CD4-positive, alpha-beta T cell (primary cell): ENCODE results near the gene PDLIM3. TPM values are rescaled to one million over a fixed set of nuclear protein-coding genes. Genes with fewer than 3 reads are reported as not detected.
"Not testable (repeated sequence)": the region's sequence is repeated elsewhere in the genome, so short reads cannot be mapped to it uniquely, and the experiment has no call there.

ENCODE experiments used
- ATAC-seq: fragments of 200-7000 bp; cut with Tn5 transposase; one replicate; pipeline ENCODE4 v1.10.0; 2022; ENCODE audit warnings: mild to moderate bottlenecking; ENCODE audit not compliant: poor library complexity
- CTCF ChIA-PET: fragments of 350-600 bp; sonication (Branson Sonifier 250); formaldehyde crosslinking; loops from one replicate; lab custom pipeline; 2021; ENCODE audit warnings: antibody characterized with exemption, inconsistent platforms; lab: Charles Lee
- POLR2A ChIA-PET: fragments of 350-600 bp; sonication (Branson Sonifier 250); formaldehyde crosslinking; loops from one replicate; lab custom pipeline; 2021; ENCODE audit warnings: antibody characterized with exemption, inconsistent platforms; lab: Charles Lee
- DNase-seq, 14 experiments: peaks; one replicate each; pipeline ENCODE4 v3.0.0-alpha.2; 2013 to 2020; ENCODE audit warnings: mixed read lengths in 2 of 14
- H3K27ac ChIP-seq, 2 donors: one replicate each; pipeline versions ENCODE4 v1.5.1 to v1.7.0; 2013; ENCODE audit warnings: low read length in 2 of 2, low read depth in 1 of 2, mild to moderate bottlenecking in 1 of 2
- H3K27me3 ChIP-seq, 2 experiments: 1 replicate in 1 of 2; 2 replicates in 1 of 2; pipeline versions ENCODE4 v1.6.1 to v1.7.0; 2013; ENCODE audit warnings: low read length in 2 of 2, control low read depth in 1 of 2, mild to moderate bottlenecking in 1 of 2, moderate library complexity in 1 of 2; ENCODE audit not compliant: insufficient read depth in 2 of 2, control insufficient read depth in 1 of 2
- H3K36me3 ChIP-seq: one replicate; pipeline ENCODE4 v1.6.1; 2013; ENCODE audit warnings: low read length, control low read depth; ENCODE audit not compliant: insufficient read depth
- H3K4me1 ChIP-seq: one replicate; pipeline ENCODE4 v1.6.1; 2013; ENCODE audit warnings: low read length, control low read depth; ENCODE audit not compliant: insufficient read depth
- H3K4me3 ChIP-seq: one replicate; pipeline ENCODE4 v1.5.1; 2013; ENCODE audit warnings: mild to moderate bottlenecking, low read length, moderate library complexity
- H3K9me3 ChIP-seq, 2 experiments: 1 replicate in 1 of 2; 2 replicates in 1 of 2; pipeline versions ENCODE4 v1.6.1 to v1.7.0; 2013; ENCODE audit warnings: low read length in 2 of 2, mild to moderate bottlenecking in 2 of 2, control low read depth in 1 of 2, moderate library complexity in 1 of 2; ENCODE audit not compliant: control insufficient read depth in 1 of 2, insufficient read depth in 1 of 2
- H3K27ac Mint-ChIP-seq: one replicate; pipeline ENCODE4 v1.8.0; 2020; ENCODE audit warnings: mixed read lengths
- H3K27me3 Mint-ChIP-seq: one replicate; pipeline ENCODE4 v1.8.0; 2021; ENCODE audit warnings: mixed read lengths
- H3K36me3 Mint-ChIP-seq: one replicate; pipeline ENCODE4 v1.8.0; 2021; ENCODE audit warnings: low read depth, mixed read lengths
- H3K4me1 Mint-ChIP-seq: one replicate; pipeline ENCODE4 v1.8.0; 2021; ENCODE audit warnings: low read depth, mixed read lengths
- H3K4me3 Mint-ChIP-seq: one replicate; pipeline ENCODE4 v1.8.0; 2020; ENCODE audit warnings: mild to moderate bottlenecking, mixed read lengths
- H3K9me3 Mint-ChIP-seq: one replicate; pipeline ENCODE4 v1.8.0; 2020; ENCODE audit warnings: mixed read lengths
- intact Hi-C, 2 experiments: fragments of 100-400 bp; cut with DNase I in 1 of 2; cut with micrococcal nuclease in 1 of 2; formaldehyde crosslinking; loops; one replicate each; pipeline versions ENCODE4 v1.15.1 to v1.9.0; 2023 to 2025; cut with DNase I, micrococcal nuclease
- total RNA-seq, 174 experiments: library from RNA in 2 of 174; stranded (reverse) in 2 of 174; gene quantifications; one replicate each; pipeline ENCODE4 v1.2.3 and lab custom pipeline; 2021 to 2026
- TF ChIP-seq, protein P1 (sequence below): fragments of 200-600 bp; IDR thresholded peaks from one replicate; pipeline ENCODE4 v1.8.0; 2022; ENCODE audit warnings: antibody characterized with exemption, mild to moderate bottlenecking

Gene PDLIM3
- total RNA-seq, 2 experiments from 2014 or later, result not detected

DNA sequence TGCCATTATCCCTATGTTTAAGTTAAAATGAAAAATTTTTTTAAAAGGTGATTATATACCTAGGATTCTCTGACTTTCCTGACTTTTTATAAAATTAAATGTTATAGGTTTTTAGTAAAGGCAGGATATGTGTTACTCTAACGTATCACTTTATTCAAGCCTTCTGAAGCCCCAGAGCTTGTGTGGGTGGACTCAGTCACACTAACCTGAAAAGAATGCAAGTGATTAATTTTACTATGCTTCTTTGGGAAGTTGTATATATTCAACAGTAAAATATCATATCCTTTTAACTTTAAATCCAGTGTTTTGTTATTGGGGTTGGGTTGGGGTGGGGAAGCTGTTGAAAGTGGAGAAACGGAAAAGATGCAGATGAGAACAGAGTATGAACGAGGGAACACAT, 22.8 kb downstream of the PDLIM3 start:
- Histone ChIP-seq H3K27ac (no peak overlapping the region), H3K9me3 (no peaks in the 10 kb centered on the region), H3K4me3 (no peak overlapping the region), H3K4me1 (peaks cover 16% of the 10 kb centered on the region), H3K36me3 (no peaks in the 10 kb centered on the region), H3K27me3 (peaks cover 22 to 34% of the 10 kb centered on the region in 2 experiments)
- TF ChIP-seq, protein P1, sequence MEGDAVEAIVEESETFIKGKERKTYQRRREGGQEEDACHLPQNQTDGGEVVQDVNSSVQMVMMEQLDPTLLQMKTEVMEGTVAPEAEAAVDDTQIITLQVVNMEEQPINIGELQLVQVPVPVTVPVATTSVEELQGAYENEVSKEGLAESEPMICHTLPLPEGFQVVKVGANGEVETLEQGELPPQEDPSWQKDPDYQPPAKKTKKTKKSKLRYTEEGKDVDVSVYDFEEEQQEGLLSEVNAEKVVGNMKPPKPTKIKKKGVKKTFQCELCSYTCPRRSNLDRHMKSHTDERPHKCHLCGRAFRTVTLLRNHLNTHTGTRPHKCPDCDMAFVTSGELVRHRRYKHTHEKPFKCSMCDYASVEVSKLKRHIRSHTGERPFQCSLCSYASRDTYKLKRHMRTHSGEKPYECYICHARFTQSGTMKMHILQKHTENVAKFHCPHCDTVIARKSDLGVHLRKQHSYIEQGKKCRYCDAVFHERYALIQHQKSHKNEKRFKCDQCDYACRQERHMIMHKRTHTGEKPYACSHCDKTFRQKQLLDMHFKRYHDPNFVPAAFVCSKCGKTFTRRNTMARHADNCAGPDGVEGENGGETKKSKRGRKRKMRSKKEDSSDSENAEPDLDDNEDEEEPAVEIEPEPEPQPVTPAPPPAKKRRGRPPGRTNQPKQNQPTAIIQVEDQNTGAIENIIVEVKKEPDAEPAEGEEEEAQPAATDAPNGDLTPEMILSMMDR, result no peak
- Mint-ChIP-seq H3K27me3 (peaks cover 83% of the 10 kb centered on the region), H3K36me3 (no peaks in the 10 kb centered on the region), H3K27ac (no peak overlapping the region), H3K9me3 (no peaks in the 10 kb centered on the region), H3K4me3 (no peak overlapping the region), H3K4me1 (peaks cover 23% of the 10 kb centered on the region)
- POLR2A ChIA-PET, result no interaction called here
- CTCF ChIA-PET, result no interaction called here
- intact Hi-C loops, result no loop called here
- ATAC-seq (no peak), DNase-seq (no peak)

DNA sequence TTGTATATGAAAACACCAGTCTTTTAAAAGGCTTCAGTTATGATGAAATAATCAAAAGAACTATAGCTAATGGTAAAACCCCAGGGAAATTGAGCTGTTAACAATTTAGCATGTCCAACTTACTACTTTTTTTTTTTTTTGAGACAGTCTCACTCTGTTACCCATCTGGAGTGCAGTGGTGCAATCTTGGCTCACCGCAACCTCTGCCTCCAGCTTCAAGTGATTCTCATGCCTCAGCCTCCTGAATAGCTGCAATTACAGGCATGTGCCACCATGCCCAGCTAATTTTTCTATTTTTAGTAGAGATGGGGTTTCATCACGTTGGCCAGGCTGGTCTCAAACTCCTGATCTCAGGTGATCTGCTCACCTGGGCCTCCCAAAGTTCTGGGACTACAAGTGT, 24.1 kb downstream of the PDLIM3 start:
- DNase-seq, H3K36me3 ChIP-seq, H3K9me3 Mint-ChIP-seq, H3K4me3 Mint-ChIP-seq, H3K27ac Mint-ChIP-seq, ATAC-seq, intact Hi-C loops, H3K4me3 ChIP-seq, H3K9me3 ChIP-seq, H3K27ac ChIP-seq, H3K36me3 Mint-ChIP-seq: not testable (repeated sequence)
- POLR2A ChIA-PET, result interaction anchor here (0.7 kb wide), 1 partner anchor 12 kb away, joined by 3 read pairs; no protein-coding TSS in a partner anchor
- peaks cover 22 to 38% of the 10 kb centered on the region in 2 experiments for H3K27me3 ChIP-seq
- peaks cover 16% of the 10 kb centered on the region for H3K4me1 ChIP-seq
- H3K27me3 Mint-ChIP-seq, result peaks cover 83% of the 10 kb centered on the region
- peaks cover 23% of the 10 kb centered on the region for H3K4me1 Mint-ChIP-seq
- CTCF ChIA-PET, result interaction anchor here (0.6 kb wide), 1 partner anchor 135 kb away, joined by 3 read pairs; no protein-coding TSS in a partner anchor

DNA sequence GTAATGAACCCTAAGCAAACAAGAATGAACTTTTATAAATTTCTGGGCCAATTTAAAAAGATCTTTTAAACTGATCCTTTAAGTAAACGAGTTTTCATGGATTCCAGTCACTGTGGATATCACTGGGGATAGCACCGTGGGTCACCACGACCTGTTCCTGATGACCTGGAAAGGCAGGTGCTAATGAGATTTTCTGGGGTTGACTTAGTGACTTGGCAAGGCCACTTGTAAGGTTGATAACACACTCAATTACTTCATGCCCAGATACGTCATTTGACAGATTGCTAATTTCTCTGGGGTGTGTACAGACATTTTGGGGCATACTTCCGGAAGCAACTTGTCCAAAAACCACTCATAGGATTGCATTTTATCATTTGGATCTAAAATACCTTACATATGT, 24.5 kb downstream of the PDLIM3 start:
- Histone ChIP-seq H3K4me1 (peaks cover 16% of the 10 kb centered on the region), H3K9me3 (peaks cover 0 to 3% of the 10 kb centered on the region in 2 experiments), H3K27me3 (peaks cover 22 to 38% of the 10 kb centered on the region in 2 experiments), H3K36me3 (no peaks in the 10 kb centered on the region), H3K27ac (no peak overlapping the region), H3K4me3 (no peak overlapping the region)
- POLR2A ChIA-PET, result interaction anchor here (0.7 kb wide), 1 partner anchor 12 kb away, joined by 3 read pairs; no protein-coding TSS in a partner anchor
- no peaks in the 10 kb centered on the region for H3K36me3 Mint-ChIP-seq
- peaks cover 23% of the 10 kb centered on the region for H3K4me1 Mint-ChIP-seq
- no peaks in the 10 kb centered on the region for H3K9me3 Mint-ChIP-seq
- no peak for DNase-seq
- TF ChIP-seq, protein P1, result no peak
- peaks cover 87% of the 10 kb centered on the region for H3K27me3 Mint-ChIP-seq
- CTCF ChIA-PET, result no interaction called here
- no peak overlapping the region for H3K4me3 Mint-ChIP-seq
- intact Hi-C loops, result no loop called here
- no peak overlapping the region for H3K27ac Mint-ChIP-seq
- no peak for ATAC-seq

DNA sequence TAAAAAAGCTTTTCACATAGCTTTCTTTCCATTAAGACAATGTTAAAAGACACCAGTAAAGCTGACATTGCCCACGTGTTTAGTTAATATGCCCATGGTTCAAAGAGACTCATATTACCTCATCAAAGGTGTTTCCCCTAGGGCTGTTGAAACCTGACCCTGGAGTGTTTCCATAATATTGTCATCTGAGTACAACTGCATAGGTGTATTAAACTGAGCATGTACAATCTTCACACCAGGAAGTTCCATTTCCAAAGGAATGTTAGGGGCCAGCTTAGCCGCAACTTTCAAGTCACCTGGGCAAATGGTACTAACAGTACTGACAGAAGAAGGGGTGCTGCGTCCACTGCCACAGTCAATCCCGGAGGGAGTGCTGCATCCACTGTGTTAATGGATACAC, 27.1 kb downstream of the PDLIM3 start:
- H3K27me3 ChIP-seq, result peaks cover 17 to 24% of the 10 kb centered on the region in 2 experiments
- peaks cover 6% of the 10 kb centered on the region for H3K4me1 Mint-ChIP-seq
- no peak overlapping the region for H3K4me3 Mint-ChIP-seq
- no peak overlapping the region for H3K4me3 ChIP-seq
- H3K27ac ChIP-seq, result no peak overlapping the region
- intact Hi-C loops, result no loop called here
- H3K9me3 Mint-ChIP-seq, result no peaks in the 10 kb centered on the region
- H3K36me3 ChIP-seq, result no peaks in the 10 kb centered on the region
- TF ChIP-seq, protein P1, result no peak
- H3K36me3 Mint-ChIP-seq, result no peaks in the 10 kb centered on the region
- ChIA-PET CTCF (no interaction called here), POLR2A (no interaction called here)
- ATAC-seq, result no peak
- H3K4me1 ChIP-seq, result peaks cover 5% of the 10 kb centered on the region
- DNase-seq, result no peak
- peaks cover 0 to 3% of the 10 kb centered on the region in 2 experiments for H3K9me3 ChIP-seq
- H3K27ac Mint-ChIP-seq, result no peak overlapping the region
- H3K27me3 Mint-ChIP-seq, result peaks cover 88% of the 10 kb centered on the region
